OCI-M2 (cell line): ENCODE results near the gene POGZ.
A peak's percentile ranks its signal among the peaks of the same experiment; 100 is the strongest.
"Not testable (repeated sequence)": the region's sequence is repeated elsewhere in the genome, so short reads cannot be mapped to it uniquely, and the experiment has no call there.

Experiments
- DNase-seq: peaks from one replicate; lab custom pipeline; 2025; ENCODE audit not compliant: unreplicated experiment; lab: John Stamatoyannopoulos, UW

POGZ gene

DNA sequence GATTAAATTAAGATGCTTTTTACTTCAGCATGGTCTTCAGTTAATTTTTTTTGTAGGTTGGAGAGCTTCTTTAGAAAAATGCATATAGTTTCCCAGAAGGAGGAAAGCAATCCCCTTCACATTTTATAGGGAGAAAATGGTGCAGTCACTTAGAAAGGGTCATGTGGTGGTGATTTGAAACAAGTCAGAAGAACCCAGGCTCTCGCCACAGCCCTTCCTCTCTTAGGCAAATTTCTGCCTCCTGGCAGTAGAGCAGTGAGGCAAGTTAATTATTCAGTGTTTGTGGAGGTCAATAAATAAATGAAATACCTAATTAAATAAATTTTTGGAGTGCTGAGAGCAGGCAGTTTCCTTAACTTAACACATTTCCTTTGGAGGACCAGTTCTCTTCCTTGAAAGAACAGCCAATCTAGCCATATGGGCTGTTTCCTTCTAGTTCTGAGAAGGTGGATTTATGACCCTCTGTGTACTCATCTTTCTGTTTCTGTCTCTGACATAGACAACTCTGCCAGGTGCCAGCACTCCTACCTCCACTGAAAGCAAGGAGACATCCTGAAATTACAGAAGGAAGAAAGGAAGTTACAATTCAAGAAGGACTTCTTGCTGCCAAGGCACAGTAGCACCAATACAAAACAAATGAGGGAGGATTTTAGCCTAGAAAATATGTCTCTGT lies 19.0 kb upstream of the POGZ start:
- DNase-seq = no peak

DNA sequence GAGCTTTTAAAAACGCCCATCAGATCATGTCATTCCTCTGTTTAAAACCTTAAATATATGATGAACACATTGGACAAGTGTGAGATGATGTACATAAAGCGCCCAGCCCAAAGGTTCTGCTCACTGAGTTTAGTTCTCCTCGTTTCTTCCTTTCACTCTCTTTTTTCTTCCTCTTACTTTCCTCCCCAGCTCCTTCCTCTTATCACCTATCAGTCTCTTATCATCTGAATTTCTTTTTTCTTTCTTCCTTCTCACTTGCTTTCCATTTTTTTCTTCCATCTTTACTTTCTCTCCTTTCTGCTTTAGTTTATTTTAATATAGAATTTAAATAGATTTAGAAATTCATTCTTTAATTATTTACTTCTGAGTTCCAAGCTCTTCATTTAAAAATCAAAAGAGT lies 17.8 kb upstream of the POGZ start:
- no peak for DNase-seq

DNA sequence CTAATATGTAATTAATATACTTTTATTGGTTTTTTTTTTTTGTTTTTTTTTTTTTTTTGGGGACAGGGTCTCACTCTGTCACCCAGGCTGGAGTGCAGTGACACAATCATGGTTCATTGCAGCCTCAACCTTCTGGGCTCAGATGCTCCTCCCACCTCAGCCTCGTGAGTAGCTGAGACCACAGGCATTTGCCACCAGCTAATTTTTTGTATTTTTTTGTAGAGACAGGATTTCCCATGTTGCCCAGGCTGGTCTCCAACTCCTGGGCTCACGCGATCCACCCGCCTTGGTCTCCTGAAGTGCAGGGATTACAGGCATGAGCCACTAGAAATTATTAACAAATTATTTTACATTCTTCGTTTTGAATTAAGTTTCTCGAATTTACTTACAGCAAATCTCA lies 16.8 kb upstream of the POGZ start:
- no peak for DNase-seq

DNA sequence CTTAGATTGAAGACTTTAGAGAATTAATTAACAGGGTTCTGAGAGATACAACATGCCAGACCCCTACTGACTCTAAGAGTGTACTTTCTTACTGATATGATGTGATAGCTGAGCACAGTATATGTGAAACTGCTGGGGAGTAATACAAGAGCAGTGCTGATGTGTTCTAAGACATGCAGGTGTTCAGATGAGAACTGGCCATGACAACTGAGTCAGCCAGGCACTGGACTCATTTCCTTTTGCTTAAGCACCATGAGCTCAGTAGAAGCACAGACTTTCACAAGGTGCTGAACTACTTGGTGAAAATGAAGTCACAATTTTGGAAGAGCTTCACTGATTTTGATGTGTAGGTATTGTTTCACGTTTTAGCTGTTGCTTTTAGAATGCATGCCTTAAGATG lies 15.9 kb upstream of the POGZ start:
- no peak for DNase-seq

DNA sequence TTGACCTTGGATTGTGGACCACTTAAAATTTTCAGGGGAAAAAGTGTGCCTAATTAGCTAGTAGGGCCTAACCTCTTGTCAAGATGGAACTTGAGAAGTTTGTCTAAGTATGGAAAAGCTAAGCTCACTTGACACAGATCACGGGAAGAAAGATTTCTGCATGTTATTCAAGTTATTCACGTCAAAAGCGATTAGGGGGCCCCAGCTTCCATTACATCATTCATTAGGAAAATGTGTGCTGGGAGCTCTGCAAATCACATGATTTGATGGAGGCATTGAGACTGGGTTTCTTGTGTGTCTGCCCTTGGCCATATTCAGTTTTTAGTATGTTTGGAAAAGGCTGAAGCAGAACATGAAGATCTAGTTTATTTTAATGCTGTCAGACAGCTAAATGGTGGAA lies 15.5 kb upstream of the POGZ start:
- DNase-seq = no peak

DNA sequence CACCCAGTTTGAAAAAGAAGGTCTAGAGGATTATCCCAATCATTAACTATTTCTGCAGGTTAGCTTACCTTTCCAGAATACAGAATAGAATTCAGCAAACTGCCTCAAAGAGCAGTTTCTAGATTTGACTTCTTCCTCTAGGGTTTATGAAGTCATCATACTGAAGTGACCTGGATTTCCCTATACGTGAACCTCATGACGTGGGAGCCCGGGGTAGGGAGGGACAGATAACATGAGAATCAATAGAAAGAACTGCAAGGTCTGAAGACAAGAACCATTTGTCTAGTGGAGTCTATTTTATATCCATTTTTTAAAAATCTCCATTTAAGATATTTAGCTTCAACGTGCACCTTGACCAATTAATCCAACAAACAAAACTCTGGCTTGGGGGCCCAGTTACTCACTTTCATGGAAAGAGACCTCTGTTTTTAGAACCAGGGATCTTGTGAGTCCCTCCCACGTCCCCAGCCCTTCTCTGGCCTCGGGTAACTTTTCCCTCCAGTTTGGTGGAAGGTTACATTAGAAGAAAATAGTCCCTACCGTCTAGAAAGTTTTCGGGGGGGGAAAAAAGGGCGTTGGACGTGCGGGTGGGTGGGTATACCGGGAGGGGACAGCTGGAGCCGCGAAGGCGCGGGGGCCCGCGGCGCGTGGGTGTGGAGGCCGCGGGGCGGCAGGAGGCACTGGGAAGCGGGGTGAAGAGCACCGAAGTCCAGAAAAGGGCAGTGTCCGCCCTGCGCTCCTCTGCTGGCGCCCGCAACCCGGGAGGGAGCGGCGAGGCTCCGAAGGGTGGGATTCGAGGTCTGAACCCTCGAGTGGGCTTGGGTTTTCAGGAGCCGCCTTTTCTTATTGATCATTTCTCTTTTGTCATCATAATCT lies 13.8 kb upstream of the POGZ start:
- no peak for DNase-seq

DNA sequence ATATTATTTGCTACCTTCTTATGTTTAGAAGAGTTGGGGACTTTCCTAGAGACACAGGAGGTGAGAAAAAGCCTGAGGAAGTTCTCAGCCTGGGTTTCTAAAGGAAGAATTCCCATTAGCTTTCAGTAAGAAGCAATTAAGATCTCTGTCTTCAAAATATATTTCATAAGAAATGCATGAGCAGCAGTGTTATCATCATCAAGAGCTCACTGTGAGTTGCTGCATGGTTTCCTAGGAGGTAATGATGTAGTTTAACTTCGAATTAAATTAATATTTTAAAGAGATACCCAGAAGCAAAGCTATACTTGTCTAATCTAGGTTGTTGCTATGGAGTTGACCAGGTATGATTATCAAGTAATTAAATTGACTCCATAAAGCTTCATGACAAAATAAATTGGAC lies 5.7 kb upstream of the POGZ start:
- no peak for DNase-seq

DNA sequence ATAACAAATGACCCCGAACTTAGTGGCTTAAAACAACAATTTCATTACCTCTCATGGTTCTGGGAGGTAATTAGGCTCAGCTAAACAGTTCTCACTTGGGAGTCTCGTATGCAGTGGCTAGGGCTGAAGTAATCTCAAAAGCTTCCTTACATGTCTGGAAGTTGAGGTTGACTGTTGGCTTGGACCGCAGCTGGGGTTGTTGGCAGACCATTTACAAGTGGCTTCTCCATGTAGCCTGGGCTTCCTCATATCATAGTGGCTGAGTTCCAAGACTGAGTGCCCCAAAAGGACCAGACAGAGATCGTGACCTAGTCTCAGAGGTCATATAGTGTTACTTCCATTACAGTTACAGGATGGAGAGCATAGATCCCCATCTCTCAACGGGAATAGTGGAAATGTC lies 2.4 kb upstream of the POGZ start:
- DNase-seq = no peak

DNA sequence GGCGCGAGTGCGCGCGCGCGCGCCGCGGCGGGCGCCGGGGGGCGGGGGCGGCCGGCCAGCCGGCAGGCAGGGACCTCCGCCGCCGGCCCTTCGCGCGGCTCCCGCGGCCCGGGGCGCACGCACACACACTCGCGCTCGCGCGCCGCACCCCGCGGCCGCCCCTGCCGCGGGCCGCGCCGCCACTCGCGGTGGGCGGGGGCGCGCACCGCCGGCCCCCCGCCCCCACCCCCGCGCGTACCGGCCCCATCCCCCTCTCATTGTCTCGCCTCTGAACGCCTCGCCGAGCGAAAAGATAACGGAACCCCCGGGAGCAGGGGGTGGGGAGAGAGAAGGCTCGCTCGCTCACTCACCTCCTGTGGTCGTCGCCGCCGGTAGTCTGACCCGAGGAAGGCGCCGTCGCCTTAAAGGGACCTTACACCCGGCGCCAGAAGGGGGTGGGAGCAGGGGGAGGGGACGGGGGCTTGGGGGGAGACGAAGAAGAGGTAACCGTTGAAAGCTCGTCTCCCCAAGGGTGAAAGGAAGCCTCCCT lies 428 bp downstream of the POGZ start:
- DNase-seq = no peak

DNA sequence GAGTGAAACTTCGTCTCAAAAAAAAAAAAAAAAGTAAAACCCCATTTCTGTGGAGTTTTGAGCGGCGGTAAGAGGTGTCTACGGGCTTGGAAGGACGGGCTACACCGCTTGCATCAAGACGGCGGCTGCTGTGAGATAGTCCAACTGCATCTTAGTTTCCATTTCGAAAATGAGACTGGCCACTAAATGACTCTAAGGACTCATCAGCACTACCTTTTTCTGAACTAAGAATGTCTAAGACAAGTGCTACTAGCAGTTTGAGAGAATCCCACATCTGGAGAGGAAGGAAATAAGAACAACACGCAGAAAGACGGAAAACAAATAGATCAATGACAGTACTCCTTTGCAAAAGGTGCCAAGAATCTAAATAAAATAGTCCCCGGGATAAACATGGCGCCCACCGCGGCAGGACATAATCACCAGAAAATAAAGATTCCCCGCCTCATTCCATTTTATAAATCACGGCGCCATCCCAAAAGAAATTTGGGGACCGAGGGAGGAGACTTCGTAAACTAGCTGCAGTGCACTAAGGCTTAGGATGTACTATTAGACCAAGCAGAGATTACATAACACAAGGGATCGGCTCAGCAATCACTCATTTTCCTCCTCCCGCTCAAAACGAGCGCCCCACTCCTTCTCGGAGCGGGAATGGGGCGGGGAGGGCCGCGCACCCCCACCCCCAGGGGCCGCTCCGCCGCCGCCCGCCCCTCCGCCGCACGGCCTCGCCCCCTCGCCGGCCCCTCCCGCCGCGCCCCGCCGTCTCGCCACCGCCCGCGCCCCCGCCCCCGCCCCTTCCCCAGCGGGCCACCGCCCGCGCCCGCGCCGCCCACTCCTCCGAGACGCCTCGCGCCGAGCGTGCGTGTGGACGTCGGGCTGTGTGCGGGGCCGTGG lies 1.1 kb downstream of the POGZ start:
- DNase-seq = no peak

DNA sequence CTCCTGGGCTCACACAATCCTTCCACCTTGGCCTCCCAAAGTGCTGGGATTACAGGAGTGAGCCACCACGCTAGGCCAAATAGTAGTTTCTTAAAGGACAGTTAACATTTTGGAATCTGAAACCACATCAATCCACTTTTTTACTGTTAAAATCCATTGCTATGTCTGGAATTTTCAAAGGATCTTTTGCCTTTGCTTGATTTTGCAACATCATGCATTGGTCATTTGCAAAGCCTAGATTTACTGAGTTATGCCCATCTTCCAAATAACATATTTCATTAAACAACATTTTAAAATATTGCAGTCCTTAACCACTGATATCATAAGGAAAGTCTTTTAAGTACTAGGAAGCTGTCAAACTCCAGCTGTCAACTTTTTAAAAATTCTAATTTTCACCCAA lies 3.3 kb downstream of the POGZ start:
- no peak for DNase-seq

DNA sequence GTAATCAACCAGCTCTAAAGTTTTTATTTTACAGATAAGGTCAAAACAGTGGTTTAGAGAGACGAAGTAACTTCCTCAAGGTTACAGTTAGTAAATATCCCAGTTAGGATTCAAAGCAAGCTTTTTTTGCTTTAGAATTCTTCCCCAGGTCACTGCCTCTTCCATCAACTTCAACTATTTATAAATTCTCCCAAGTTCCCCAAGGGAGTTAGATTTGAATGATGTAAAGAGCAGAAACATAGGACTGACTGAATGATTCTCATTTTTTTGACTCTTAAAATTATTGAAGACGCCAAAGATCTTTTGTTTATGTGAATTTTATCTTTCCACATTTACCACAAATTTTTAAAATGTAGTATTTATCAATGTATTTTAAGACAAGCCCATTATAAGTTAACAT lies 4.1 kb downstream of the POGZ start:
- no peak for DNase-seq

DNA sequence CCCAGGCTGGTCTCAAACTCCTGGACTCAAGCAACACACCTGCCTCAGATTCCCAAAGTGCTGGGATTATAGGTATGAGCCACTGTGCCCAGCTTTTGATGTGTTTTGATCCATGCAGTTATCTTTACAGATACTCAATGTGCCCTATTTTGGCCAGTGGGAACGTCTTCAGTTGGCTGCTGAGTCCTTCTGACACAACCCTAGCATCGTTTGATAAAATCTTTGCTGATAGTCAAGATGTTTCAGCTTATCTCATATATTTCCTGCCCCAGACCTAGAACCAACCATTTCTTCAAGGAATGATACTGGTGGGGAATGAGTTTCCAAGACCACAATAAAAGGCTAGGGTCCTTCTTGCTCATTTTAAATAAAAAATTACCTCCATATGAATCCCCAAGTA lies 11.6 kb downstream of the POGZ start:
- no peak for DNase-seq

DNA sequence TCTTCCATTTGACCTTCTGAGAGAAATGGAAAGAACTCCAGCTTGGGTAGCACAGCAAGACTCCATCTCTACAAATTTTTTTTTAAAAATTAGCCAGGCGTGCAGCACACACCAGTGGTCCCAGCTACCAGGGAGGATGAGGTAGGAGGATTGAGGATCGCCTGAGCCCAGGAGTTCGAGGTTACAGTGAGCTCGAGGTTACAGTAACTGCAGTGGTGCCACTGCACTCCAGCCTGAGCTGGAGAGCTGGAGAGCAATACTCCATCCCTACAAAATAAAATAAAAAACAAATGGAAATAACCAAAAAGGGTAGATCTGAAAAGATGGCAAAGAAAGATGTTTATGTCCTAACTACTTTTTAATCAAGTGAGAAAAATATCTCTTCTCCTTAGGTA lies 14.5 kb downstream of the POGZ start:
- DNase-seq = no peak

DNA sequence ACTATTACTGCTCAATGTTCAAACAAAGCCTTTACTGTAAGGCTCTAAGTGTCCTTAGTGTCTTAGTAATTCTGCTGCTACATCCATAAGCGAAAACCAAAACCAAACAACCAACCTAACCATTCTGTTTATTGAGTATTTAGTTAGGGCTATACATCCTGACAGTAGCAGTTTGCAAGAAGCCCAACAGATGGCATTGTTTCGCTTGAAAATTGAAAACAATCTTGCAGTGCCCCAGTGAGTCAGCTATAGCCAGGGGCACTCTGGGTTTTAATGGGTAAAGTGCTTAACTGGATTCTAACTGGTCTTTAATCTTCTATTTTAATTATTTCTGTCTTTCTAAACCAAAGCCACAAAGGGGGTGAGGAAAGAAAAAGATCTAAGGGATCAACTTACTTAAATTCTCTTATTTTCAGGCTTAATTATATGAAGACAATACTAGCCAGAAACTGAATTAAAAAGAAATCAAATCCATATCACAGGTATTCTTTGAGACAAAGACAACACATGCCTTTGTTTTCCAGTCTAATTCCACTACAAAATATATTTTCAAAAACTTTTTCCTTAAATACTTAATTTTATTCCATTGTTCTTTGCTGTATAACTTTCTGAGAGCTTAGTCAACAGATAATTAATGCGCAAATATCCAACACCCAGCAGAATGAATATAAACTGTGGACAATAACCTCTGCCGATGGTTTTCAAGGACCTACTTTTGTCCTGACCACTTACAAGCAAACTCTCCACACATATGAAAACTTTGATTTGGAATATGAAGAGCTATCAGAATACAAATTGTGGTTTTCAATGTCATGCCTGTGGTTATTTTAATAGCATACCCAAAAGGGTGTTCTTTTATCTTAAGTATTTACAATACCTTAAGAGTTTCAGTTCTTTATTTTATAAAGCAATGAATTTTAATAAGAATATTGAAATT lies 15.2 kb downstream of the POGZ start:
- peak; percentile 20 for DNase-seq

DNA sequence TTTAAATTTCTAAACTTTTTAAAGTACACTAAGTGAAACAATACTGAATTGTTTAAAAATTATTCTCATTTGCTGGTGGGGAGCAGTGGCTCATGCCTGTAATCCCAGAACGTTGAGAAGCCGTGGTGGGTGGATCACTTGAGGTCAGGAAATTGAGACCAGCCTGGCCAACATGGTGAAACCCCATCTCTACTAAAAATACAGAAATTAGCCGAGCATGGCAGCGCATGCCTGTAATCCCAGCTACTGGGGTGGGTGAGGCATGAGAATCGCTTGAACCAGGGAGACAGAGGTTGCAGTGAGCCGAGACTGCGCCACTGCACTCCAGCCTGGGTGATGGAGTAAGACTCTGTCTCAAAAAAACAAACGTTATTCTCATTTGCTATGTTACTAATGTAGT lies 21.9 kb downstream of the POGZ start:
- DNase-seq = not testable (repeated sequence)

DNA sequence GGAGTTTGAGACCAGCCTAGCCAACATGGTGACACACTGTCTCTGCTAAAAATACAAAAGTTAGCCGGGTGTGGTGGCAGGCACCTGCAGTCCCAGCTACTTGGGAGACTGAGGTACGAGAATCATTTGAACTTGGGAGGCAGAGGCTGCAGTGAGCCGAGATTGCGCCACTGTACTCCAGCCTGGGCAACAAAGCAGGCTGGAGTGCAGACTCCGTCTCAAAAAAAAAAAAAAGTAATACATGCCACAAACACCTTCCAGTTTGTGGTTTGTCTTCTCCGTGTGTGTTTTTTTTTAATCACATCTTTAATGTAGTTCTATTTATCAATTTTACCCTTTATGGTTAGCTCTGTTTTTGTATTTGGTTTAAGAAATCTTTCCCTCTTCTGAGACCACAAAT lies 22.3 kb downstream of the POGZ start:
- no peak for DNase-seq

DNA sequence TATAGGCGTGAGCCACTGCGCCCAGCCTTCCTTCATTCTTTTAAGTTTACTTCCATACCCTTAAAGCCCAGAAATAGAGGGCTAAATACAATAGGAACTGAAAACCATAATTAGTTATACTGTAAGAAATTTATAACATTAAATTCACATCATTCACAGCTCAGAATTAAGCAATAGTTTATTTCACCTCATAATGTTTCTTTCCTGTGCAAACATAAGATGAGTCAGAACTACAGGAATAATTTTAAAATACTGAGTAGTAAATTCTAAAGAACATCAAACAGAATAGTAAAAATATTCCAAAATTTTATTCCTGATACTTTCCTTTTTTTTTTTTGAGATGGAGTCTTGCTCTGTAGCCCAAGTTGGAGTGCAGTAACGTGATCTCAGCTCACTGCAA lies 24.1 kb downstream of the POGZ start:
- no peak for DNase-seq

DNA sequence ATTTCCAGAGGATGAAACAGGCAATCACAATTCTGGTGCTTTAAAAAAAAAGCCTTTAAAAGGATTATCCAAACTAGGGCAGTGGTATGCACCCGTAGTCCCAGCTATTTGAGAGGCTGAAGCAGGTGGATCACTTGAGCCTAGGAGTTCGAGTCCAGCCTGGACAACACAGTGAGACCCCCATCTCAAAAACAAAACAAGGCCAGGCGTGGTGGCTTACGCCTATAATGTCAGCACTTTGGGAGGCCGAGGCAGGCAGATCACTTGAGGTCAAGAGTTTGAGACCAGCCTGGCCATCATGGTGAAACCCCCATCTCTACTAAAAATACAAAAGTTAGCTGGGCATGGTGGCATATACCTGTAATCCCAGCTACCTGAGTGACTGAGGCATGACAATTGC lies 25.5 kb downstream of the POGZ start:
- not testable (repeated sequence) for DNase-seq

DNA sequence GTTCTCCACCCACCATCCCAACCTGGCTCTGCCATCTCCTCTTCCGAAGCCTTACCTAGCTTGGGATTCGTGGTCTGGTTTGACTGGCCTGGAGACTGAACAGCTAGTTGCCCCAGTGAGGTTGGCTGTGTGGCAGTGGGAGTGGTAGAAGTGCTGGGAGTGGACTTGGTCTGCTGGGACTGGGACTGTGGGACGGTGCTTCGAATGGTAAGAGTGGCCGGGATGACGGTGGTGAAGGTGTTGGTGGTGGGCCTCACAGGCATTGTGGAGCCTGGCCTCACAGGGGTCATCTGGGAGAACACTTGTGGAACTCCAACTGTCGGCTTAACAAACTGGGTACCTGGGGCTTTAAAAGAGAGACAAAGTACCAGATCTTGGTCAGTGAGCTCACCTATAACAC lies 31.2 kb downstream of the POGZ start:
- DNase-seq = no peak
